ENCODE data around the gene THOC7. TPM values are rescaled to one million over a fixed set of nuclear protein-coding genes. Genes with fewer than 3 reads are reported as not detected.

The THOC7 gene
- total RNA-seq, 4 donors from 2014 or later = 25.4 to 86.2 (median 52.0) TPM

DNA sequence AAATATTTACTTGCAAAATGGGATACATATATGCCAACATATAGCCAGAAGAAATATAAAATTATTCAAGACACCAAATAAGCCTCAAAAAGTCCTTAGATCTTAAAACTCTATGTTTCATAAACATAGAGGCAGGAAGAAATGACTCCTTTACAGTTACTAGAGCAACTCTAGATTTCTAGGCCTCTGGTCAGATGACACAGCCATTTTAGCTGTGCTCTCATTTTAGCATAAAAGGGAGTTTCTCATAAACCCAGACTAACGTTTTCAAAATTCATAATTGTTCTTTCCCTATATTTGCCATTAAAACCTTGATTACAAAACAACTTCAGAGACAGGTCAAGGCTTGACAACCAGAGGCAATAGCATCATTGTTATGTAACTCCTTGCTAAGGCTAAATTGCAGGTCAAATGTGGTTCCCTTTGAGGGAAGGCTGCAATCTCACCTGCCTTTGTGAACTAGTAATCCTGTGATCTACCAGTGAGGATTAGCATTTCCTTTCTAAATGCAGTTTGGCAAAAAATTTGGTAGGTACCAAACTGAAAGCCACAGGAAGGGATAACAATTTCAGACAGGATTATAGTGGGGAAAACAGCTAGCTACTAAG is 8.2 kb downstream of the THOC7 start:
- Histone ChIP-seq H3K27me3 (no peaks in the 10 kb centered on the region), H3K4me1 (no peaks in the 10 kb centered on the region), H3K36me3 (no peaks in the 10 kb centered on the region), H3K9me3 (no peaks in the 10 kb centered on the region), H3K4me3 (no peak overlapping the region), H3K27ac (no peak overlapping the region)
- intact Hi-C loops (cut with DNase I; ENCODE audit: low total_unique reads) = no loop called here
- no peak for DNase-seq
- TF ChIP-seq POLR2A (IDR thresholded peaks at IDR 0.05) = no peak
- TF ChIP-seq, protein P1, sequence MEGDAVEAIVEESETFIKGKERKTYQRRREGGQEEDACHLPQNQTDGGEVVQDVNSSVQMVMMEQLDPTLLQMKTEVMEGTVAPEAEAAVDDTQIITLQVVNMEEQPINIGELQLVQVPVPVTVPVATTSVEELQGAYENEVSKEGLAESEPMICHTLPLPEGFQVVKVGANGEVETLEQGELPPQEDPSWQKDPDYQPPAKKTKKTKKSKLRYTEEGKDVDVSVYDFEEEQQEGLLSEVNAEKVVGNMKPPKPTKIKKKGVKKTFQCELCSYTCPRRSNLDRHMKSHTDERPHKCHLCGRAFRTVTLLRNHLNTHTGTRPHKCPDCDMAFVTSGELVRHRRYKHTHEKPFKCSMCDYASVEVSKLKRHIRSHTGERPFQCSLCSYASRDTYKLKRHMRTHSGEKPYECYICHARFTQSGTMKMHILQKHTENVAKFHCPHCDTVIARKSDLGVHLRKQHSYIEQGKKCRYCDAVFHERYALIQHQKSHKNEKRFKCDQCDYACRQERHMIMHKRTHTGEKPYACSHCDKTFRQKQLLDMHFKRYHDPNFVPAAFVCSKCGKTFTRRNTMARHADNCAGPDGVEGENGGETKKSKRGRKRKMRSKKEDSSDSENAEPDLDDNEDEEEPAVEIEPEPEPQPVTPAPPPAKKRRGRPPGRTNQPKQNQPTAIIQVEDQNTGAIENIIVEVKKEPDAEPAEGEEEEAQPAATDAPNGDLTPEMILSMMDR (IDR thresholded peaks at IDR 0.05) = no peak

DNA sequence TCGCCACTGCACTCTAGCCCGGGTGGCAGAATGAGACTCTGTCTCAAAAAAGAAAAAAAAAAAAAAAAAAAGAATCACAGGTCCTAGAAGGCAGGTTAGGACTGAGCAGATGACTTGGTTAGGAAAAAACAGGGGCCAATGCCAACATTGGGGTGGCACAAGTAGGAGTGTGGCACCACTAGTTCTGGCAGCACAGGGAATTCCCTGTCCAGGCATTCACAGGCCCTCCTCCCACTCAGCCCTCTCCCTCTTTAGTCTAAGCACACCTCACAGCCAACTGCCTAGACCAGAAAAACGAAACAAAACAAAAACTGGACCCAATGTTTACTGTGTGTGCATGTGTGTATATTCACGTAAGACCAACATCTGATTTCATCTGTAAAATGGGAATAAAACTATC is 10.5 kb downstream of the THOC7 start:
- no peaks in the 10 kb centered on the region for H3K27me3 ChIP-seq
- intact Hi-C loops (cut with DNase I; ENCODE audit: low total_unique reads) = no loop called here
- no peak overlapping the region for H3K4me3 ChIP-seq
- no peaks in the 10 kb centered on the region for H3K36me3 ChIP-seq
- no peaks in the 10 kb centered on the region for H3K4me1 ChIP-seq
- no peaks in the 10 kb centered on the region for H3K9me3 ChIP-seq
- TF ChIP-seq POLR2A (IDR thresholded peaks at IDR 0.05) = no peak
- TF ChIP-seq, protein P1 (IDR thresholded peaks at IDR 0.05) = no peak
- H3K27ac ChIP-seq = no peak overlapping the region
- DNase-seq = no peak

GRCh38 chr3:63851287-63851686 is 12.3 kb downstream of the THOC7 start:
- Histone ChIP-seq H3K36me3 (no peaks in the 10 kb centered on the region), H3K27me3 (no peaks in the 10 kb centered on the region)

DNA sequence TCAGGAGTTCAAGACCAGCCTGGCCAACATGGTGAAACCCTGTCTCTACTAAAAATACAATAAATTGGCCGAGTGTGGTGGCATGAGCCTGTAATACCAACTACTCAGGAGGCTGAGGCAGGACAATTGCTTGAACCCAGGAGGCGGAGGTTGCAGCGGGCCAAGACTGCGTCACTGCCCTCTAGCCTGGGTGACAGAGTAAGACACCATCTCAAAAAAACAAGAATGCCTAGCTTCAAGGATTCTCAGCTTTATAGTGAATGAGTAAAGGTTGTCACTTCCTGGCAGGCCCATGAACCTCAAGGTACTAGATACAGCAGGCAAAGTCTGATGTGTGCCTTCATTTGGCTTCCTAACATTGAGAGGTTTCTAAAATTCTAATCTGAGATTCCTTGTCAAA is 14.4 kb downstream of the THOC7 start:
- Histone ChIP-seq H3K4me1 (no peaks in the 10 kb centered on the region), H3K4me3 (no peak overlapping the region), H3K36me3 (no peaks in the 10 kb centered on the region), H3K27ac (no peak overlapping the region), H3K27me3 (no peaks in the 10 kb centered on the region), H3K9me3 (no peaks in the 10 kb centered on the region)
- DNase-seq = no peak
- no peak for TF ChIP-seq POLR2A (IDR thresholded peaks at IDR 0.05)
- TF ChIP-seq, protein P1 (IDR thresholded peaks at IDR 0.05) = no peak
- intact Hi-C loops (cut with DNase I; ENCODE audit: low total_unique reads) = no loop called here

More at GRCh38 chr3:63851287-63851686, 12.3 kb downstream of the THOC7 start:
- intact Hi-C loops (cut with DNase I; ENCODE audit: low total_unique reads) = no loop called here
- Histone ChIP-seq H3K4me1 (no peaks in the 10 kb centered on the region), H3K9me3 (no peaks in the 10 kb centered on the region), H3K27ac (no peak overlapping the region), H3K4me3 (no peak overlapping the region)
- TF ChIP-seq POLR2A (IDR thresholded peaks at IDR 0.05) = no peak
- TF ChIP-seq, protein P1 (IDR thresholded peaks at IDR 0.05) = no peak
- no peak for DNase-seq

DNA sequence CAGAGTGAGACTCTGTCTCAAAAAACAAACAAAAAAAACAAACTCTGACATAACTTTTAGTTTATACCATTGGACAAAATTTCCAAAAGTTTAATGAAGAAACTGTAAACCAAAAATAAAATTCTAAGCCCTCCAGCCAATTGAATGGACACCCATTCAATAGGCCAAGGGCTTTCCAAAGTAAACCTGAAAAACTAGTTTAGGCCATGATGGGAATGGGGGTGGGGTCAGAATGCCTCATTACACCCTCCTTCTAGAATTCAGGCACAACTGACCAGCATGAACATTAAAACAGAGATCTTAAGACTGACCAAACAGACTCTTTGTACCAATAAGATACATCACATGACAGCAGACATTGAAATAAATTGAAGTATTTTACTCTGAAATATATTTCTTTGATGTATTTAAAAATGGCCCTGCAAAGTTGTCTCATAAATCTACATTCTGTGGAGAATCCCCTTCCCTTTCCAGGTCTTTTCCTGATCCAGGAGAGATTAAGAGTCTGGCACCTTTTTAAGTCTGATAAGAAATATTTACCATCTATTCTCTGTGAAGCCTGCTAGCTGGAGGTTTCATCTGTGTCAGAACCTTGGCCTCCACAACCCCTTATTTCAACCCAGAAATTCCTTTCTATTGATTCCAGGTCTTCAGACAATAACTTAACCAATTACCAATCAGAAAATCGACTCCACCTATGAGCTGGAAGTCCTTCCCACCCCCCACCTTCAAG is 15.7 kb downstream of the THOC7 start:
- no peak for DNase-seq
- no peak overlapping the region for H3K4me3 ChIP-seq
- no peaks in the 10 kb centered on the region for H3K36me3 ChIP-seq
- no peaks in the 10 kb centered on the region for H3K4me1 ChIP-seq
- TF ChIP-seq, protein P1 (IDR thresholded peaks at IDR 0.05) = no peak
- TF ChIP-seq POLR2A (IDR thresholded peaks at IDR 0.05) = no peak
- no peak overlapping the region for H3K27ac ChIP-seq
- H3K27me3 ChIP-seq = no peaks in the 10 kb centered on the region
- intact Hi-C loops (cut with DNase I; ENCODE audit: low total_unique reads) = no loop called here
- H3K9me3 ChIP-seq = no peaks in the 10 kb centered on the region
